Astrocyte (in vitro differentiated cells and primary cell): ENCODE data around the gene PWP2.
"Not testable (repeated sequence)": the region's sequence is repeated elsewhere in the genome, so short reads cannot be mapped to it uniquely, and the experiment has no call there.

Experiments used
- CTCF ChIP-seq: IDR thresholded peaks from 2 replicates; pipeline ENCODE4 v1.5.1; 2011; ENCODE audit warnings: low read depth, mild to moderate bottlenecking, inconsistent platforms, low read length, moderate library complexity; ENCODE audit not compliant: insufficient read depth
- EZH2 ChIP-seq: IDR thresholded peaks from 2 replicates; pipeline ENCODE4 v1.6.1; 2012; ENCODE audit warnings: mild to moderate bottlenecking, low read length, inconsistent platforms; ENCODE audit not compliant: insufficient read depth

- TF ChIP-seq CTCF, EZH2: not testable (repeated sequence)
Observed at GRCh38 chr21:44167527-44167926, 60.3 kb downstream of the PWP2 start.
